Right lobe of liver (tissue), 4 donors: ENCODE results near the gene RAD9B.

Experiments used
- CTCF ChIP-seq, 4 donors: fragments of 200-600 bp in 3 of 4; fragments of 450-650 bp in 1 of 4; IDR thresholded peaks; one replicate each; pipeline versions ENCODE4 v1.5.1 to v1.8.0; 2016 to 2022; ENCODE audit warnings: antibody characterized with exemption in 4 of 4, mild to moderate bottlenecking in 2 of 4
- POLR2A ChIP-seq: fragments of 450-650 bp; IDR thresholded peaks from one replicate; pipeline ENCODE4 v1.6.1; 2017; ENCODE audit warnings: antibody characterized with exemption, mild to moderate bottlenecking
- donor health status: DM: no; HTN: no; CAD: no.
- donor health status: DM: no; HTN: no; CAD: no.
- donor health status: DM: no; HTN: yes; CAD: no.

GRCh38 chr12:110501752-110502738 is at the start of gene RAD9B, which contains the start of gene VPS29:
- TF ChIP-seq CTCF (IDR thresholded peaks at IDR 0.05) = no peak
- peak; percentile 96 for TF ChIP-seq POLR2A
